SK-N-SH (cell line): ENCODE results near the gene ADGRD2. TPM values are rescaled to one million over a fixed set of nuclear protein-coding genes. Genes with fewer than 3 reads are reported as not detected.

ENCODE experiments used
- CTCF ChIA-PET: fragments of 300-600, 350-600 bp; formaldehyde crosslinking; extraction: SDS; loops from one replicate; lab custom pipeline; 2021; lab: Yijun Ruan, JAX
- POLR2A ChIA-PET: fragments of 350-600 bp; sonication (Branson Sonifier 250); formaldehyde crosslinking; extraction: SDS; loops from one replicate; lab custom pipeline; 2020; ENCODE audit warnings: antibody characterized with exemption, inconsistent platforms; lab: Yijun Ruan, JAX
- DNase-seq: peaks from one replicate; pipeline ENCODE4 v3.0.0; 2012
- H2AFZ ChIP-seq: fragments of 200-600 bp; sonication (generic); 2 replicates; pipeline ENCODE4 v1.8.1; 2016; ENCODE audit warnings: antibody characterized with exemption, mild to moderate bottlenecking, low read depth
- H3F3A ChIP-seq: fragments of 200-600 bp; sonication (generic); replicated peaks from 2 replicates; pipeline ENCODE3; 2016; ENCODE audit warnings: antibody characterized with exemption, mild to moderate bottlenecking; ENCODE audit not compliant: insufficient read depth
- H3K27ac ChIP-seq, 2 experiments: fragments of 200-500 bp in 1 of 2; fragments of 200-600 bp in 1 of 2; sonication (Bioruptor generic) in 1 of 2; sonication (generic), shearing (Covaris generic) in 1 of 2; 2 replicates each; pipeline versions ENCODE4 v1.5.1 to v1.6.1; 2014 to 2016; ENCODE audit warnings: low read depth in 2 of 2, inconsistent platforms in 1 of 2, low read length in 1 of 2, mild to moderate bottlenecking in 1 of 2, mixed read lengths in 1 of 2
- H3K27me3 ChIP-seq: fragments of 200-600 bp; sonication (generic), shearing (Covaris generic); 2 replicates; pipeline ENCODE4 v1.6.1; 2016; ENCODE audit warnings: mixed run types; ENCODE audit not compliant: insufficient read depth
- H3K36me3 ChIP-seq, 2 experiments: fragments of 200-500 bp in 1 of 2; fragments of 200-600 bp in 1 of 2; sonication (Bioruptor generic) in 1 of 2; sonication (generic) in 1 of 2; replicated peaks in 1 of 2; 2 replicates each; pipeline versions ENCODE3 to v1.5.1; 2014 to 2016; ENCODE audit warnings: low read length in 1 of 2, mild to moderate bottlenecking in 1 of 2; ENCODE audit not compliant: insufficient read depth in 2 of 2, control insufficient read depth in 1 of 2
- H3K4me1 ChIP-seq, 2 experiments: fragments of 200-500 bp in 1 of 2; fragments of 200-600 bp in 1 of 2; sonication (Bioruptor generic) in 1 of 2; sonication (generic), shearing (Covaris generic) in 1 of 2; 2 replicates each; pipeline versions ENCODE4 v1.5.1 to v1.6.1; 2014 to 2016; ENCODE audit warnings: low read depth in 1 of 2, low read length in 1 of 2, mixed run types in 1 of 2; ENCODE audit not compliant: insufficient read depth in 2 of 2, control insufficient read depth in 1 of 2
- H3K4me2 ChIP-seq: fragments of 200-600 bp; sonication (generic), shearing (Covaris generic); 2 replicates; pipeline ENCODE4 v1.6.1; 2017; ENCODE audit warnings: mixed run types
- H3K4me3 ChIP-seq, 2 experiments: fragments of 200-500 bp in 1 of 2; fragments of 200-600 bp in 1 of 2; sonication (Bioruptor generic) in 1 of 2; sonication (generic), shearing (Covaris generic) in 1 of 2; 2 replicates each; pipeline versions ENCODE4 v1.5.1 to v1.8.1; 2014 to 2016; ENCODE audit warnings: low read depth in 2 of 2, inconsistent platforms in 1 of 2, low read length in 1 of 2, mild to moderate bottlenecking in 1 of 2, mixed read lengths in 1 of 2, moderate library complexity in 1 of 2
- H3K79me2 ChIP-seq: fragments of 200-600 bp; sonication (generic); 2 replicates; pipeline ENCODE4 v1.8.1; 2017; ENCODE audit warnings: mild to moderate bottlenecking; ENCODE audit not compliant: insufficient read depth
- H3K9ac ChIP-seq: fragments of 200-600 bp; sonication (generic); 2 replicates; pipeline ENCODE4 v1.6.1; 2017; ENCODE audit warnings: mixed run types
- H3K9me2 ChIP-seq: fragments of 200-600 bp; sonication (generic); 2 replicates; pipeline ENCODE4 v1.6.1; 2017; ENCODE audit warnings: mixed run types
- H3K9me3 ChIP-seq: fragments of 200-600 bp; sonication (generic); 2 replicates; pipeline ENCODE4 v1.6.1; 2017; ENCODE audit warnings: mixed run types, mild to moderate bottlenecking, moderate library complexity
- H4K20me1 ChIP-seq: fragments of 200-600 bp; sonication (generic); 2 replicates; pipeline ENCODE4 v1.6.1; 2017; ENCODE audit warnings: mild to moderate bottlenecking, mixed run types; ENCODE audit not compliant: insufficient read depth
- CHD2 ChIP-seq: fragments of 150-350 bp; IDR thresholded peaks from 2 replicates; pipeline ENCODE4 v1.6.1; 2018; ENCODE audit warnings: low read length; ENCODE audit not compliant: partially characterized antibody
- GABPA ChIP-seq: IDR thresholded peaks from 2 replicates; pipeline ENCODE4 v1.4.0; 2012; ENCODE audit warnings: low read depth, mild to moderate bottlenecking
- PBX3 ChIP-seq: IDR thresholded peaks from 2 replicates; pipeline ENCODE4; 2012
- REST ChIP-seq: IDR thresholded peaks from 2 replicates; pipeline ENCODE4 v1.6.1; 2012; ENCODE audit warnings: mild to moderate bottlenecking, low read depth, low read length, moderate library complexity
- RFX5 ChIP-seq: IDR thresholded peaks from 2 replicates; pipeline ENCODE4 v1.6.1; 2012; ENCODE audit warnings: mild to moderate bottlenecking, improper control_type of control experiment, low read length
- SMC3 ChIP-seq: IDR thresholded peaks from 2 replicates; pipeline ENCODE4 v1.6.1; 2012; ENCODE audit warnings: low read depth, low read length, improper control_type of control experiment
- WGBS: methylation state at CpG from one replicate; pipeline ENCODE4 v1.1.6; 2017; ENCODE audit warnings: low lambda C conversion rate; 5-methylcytosine and 5-hydroxymethylcytosine counted together
- polyA plus RNA-seq, 3 experiments: library from polyadenylated mRNA; depleted of rRNA; stranded (reverse); fragments of >200 nt; gene quantifications; 2 replicates each; pipeline ENCODE4 v1.2.3, GENCODE V29; 2012
- TF ChIP-seq, protein P1 (sequence below): fragments of 150-350 bp; IDR thresholded peaks from 2 replicates; pipeline ENCODE4 v1.6.1; 2016; ENCODE audit warnings: mild to moderate bottlenecking, low read depth, low read length

The ADGRD2 gene
- polyA plus RNA-seq, 1 of the 3 experiments (the other 2 are of a cell fraction): 0.05 TPM

DNA sequence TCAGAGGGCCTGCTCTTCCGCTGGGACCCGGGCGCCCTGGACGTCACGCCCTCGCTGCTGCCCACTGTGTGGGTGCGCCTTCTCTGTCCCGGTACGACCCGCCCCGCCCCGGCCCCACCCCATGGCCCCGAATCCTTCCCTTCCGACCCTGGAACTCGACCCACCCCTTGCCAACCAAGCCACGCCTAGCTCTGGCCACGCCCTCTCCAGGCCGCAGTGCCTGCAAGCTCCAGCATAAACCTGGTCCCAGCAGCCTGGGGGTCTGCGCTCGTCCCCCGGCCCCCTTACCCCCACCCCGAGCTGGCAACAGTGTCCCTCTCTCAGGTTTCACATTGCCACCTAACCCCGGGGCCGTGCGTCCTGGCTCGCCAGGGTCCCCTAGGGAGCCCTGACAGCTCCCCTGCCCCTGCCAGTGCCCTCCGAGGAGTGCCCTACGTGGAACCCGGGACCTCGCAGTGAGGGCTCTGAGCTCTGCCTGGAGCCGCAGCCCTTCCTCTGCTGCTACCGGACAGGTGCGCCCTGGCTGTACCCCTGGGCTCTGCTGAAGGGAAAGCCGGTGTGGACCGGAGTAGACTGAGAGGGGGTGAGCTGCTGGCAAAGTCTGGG is 3.4 kb downstream of the ADGRD2 start:
- Histone ChIP-seq H3K36me3 (no peaks in the 10 kb centered on the region), H3K4me1 (peaks cover 0 to 12% of the 10 kb centered on the region in 2 experiments; a peak in 1 of 4 replicates), H4K20me1 (no peaks in the 10 kb centered on the region), H3K27me3 (no peaks in the 10 kb centered on the region), H3K9me2 (no peaks in the 10 kb centered on the region), H3K9me3 (no peaks in the 10 kb centered on the region), H3F3A (no peaks in the 10 kb centered on the region), H3K27ac (no peak overlapping the region), H3K9ac (no peak overlapping the region), H2AFZ (no peak overlapping the region), H3K4me2 (no peak overlapping the region), H3K79me2 (no peaks in the 10 kb centered on the region), H3K4me3 (no peak overlapping the region)
- TF ChIP-seq, protein P1, sequence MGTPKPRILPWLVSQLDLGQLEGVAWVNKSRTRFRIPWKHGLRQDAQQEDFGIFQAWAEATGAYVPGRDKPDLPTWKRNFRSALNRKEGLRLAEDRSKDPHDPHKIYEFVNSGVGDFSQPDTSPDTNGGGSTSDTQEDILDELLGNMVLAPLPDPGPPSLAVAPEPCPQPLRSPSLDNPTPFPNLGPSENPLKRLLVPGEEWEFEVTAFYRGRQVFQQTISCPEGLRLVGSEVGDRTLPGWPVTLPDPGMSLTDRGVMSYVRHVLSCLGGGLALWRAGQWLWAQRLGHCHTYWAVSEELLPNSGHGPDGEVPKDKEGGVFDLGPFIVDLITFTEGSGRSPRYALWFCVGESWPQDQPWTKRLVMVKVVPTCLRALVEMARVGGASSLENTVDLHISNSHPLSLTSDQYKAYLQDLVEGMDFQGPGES: no peak
- TF ChIP-seq GABPA (no peak), REST (no peak), RFX5 (no peak), CHD2 (no peak), SMC3 (no peak)
- ChIA-PET POLR2A (no interaction called here), CTCF (interaction anchor here (0.9 to 1.1 kb wide), 2 partner anchors 34 to 58 kb away, joined by 3 to 5 read pairs; no protein-coding TSS in a partner anchor)
- no peak for DNase-seq
- 80% methylated on average over 25 of the region's 35 CpGs for WGBS

- H3K27ac ChIP-seq: no peak overlapping the region
- ChIA-PET CTCF (interaction anchor here (0.9 to 1.1 kb wide), 2 partner anchors 35 to 59 kb away, joined by 3 to 5 read pairs; no protein-coding TSS in a partner anchor), POLR2A (no interaction called here)
- no peak overlapping the region for H3K4me3 ChIP-seq
- no peak overlapping the region for H3K4me2 ChIP-seq
- no peaks in the 10 kb centered on the region for H3K9me3 ChIP-seq
- no peaks in the 10 kb centered on the region for H3K79me2 ChIP-seq
- no peaks in the 10 kb centered on the region for H3K9me2 ChIP-seq
- peaks cover 0 to 12% of the 10 kb centered on the region in 2 experiments; a peak in 1 of 4 replicates for H3K4me1 ChIP-seq
- no peak overlapping the region for H3K9ac ChIP-seq
- no peaks in the 10 kb centered on the region for H3F3A ChIP-seq
- no peaks in the 10 kb centered on the region for H3K27me3 ChIP-seq
- DNase-seq: no peak
- no peaks in the 10 kb centered on the region for H3K36me3 ChIP-seq
- WGBS: 17% methylated on average over 2 of the region's 9 CpGs
- no peak overlapping the region for H2AFZ ChIP-seq
- TF ChIP-seq PBX3: no peak
- no peaks in the 10 kb centered on the region for H4K20me1 ChIP-seq
Observed at GRCh38 chr9:124454296-124454695, 4.0 kb downstream of the ADGRD2 start.
